Neural progenitor cell (in vitro differentiated cells): ENCODE data around the gene CIB1. TPM values are rescaled to one million over a fixed set of nuclear protein-coding genes. Genes with fewer than 3 reads are reported as not detected.

ENCODE experiments used
- DNase-seq: peaks from one replicate; pipeline ENCODE4 v3.0.0-alpha.2; 2016; ENCODE audit warnings: low spot score
- H2AFZ ChIP-seq: fragments of 200-600 bp; sonication (generic); replicated peaks from 2 replicates; pipeline ENCODE4 v1.6.1; 2016; ENCODE audit warnings: antibody characterized with exemption
- H3F3A ChIP-seq: fragments of 200-600 bp; sonication (generic); 2 replicates; pipeline ENCODE4 v1.6.1; 2016; ENCODE audit warnings: antibody characterized with exemption, low read depth
- H3K27ac ChIP-seq: fragments of 200-600 bp; sonication (generic); 2 replicates; pipeline ENCODE4 v1.5.1; 2016; ENCODE audit warnings: mild to moderate bottlenecking
- H3K27me3 ChIP-seq: fragments of 200-600 bp; sonication (generic); 2 replicates; pipeline ENCODE4 v1.6.1; 2016; ENCODE audit warnings: mild to moderate bottlenecking, moderate library complexity
- H3K36me3 ChIP-seq: fragments of 200-600 bp; sonication (generic); 2 replicates; pipeline ENCODE4 v1.5.1; 2016
- H3K4me1 ChIP-seq: fragments of 200-600 bp; sonication (generic); 2 replicates; pipeline ENCODE4 v1.6.1; 2016; ENCODE audit warnings: mixed run types
- H3K4me2 ChIP-seq: fragments of 200-600 bp; sonication (generic); 2 replicates; pipeline ENCODE4 v1.6.1; 2016
- H3K4me3 ChIP-seq: fragments of 200-600 bp; sonication (generic); 2 replicates; pipeline ENCODE4 v1.5.1; 2016
- H3K79me2 ChIP-seq: fragments of 200-600 bp; sonication (generic); 2 replicates; pipeline ENCODE4 v1.6.1; 2016; ENCODE audit warnings: low read depth
- H3K9ac ChIP-seq: fragments of 200-600 bp; sonication (generic); 2 replicates; pipeline ENCODE4 v1.6.1; 2016
- H3K9me3 ChIP-seq: fragments of 200-600 bp; sonication (generic); 2 replicates; pipeline ENCODE4 v1.5.1; 2016; ENCODE audit warnings: low read depth
- H4K20me1 ChIP-seq: fragments of 200-600 bp; sonication (generic); 2 replicates; pipeline ENCODE4 v1.6.1; 2016; ENCODE audit warnings: low read depth
- H3K27ac Mint-ChIP-seq: 3 replicates; pipeline ENCODE4 v1.8.0; 2021; ENCODE audit warnings: mixed read lengths
- H3K27me3 Mint-ChIP-seq: 2 replicates; pipeline ENCODE4 v1.8.0; 2022; ENCODE audit warnings: low read depth, mild to moderate bottlenecking, inconsistent platforms, moderate library complexity, mixed read lengths; ENCODE audit not compliant: insufficient read depth
- H3K36me3 Mint-ChIP-seq: 3 replicates; pipeline ENCODE4 v1.8.0; 2021; ENCODE audit warnings: mixed read lengths
- H3K4me1 Mint-ChIP-seq: 3 replicates; pipeline ENCODE4 v1.8.0; 2021; ENCODE audit warnings: mixed read lengths
- H3K4me3 Mint-ChIP-seq: 3 replicates; pipeline ENCODE4 v1.8.0; 2021; ENCODE audit warnings: mild to moderate bottlenecking, moderate library complexity, mixed read lengths
- H3K9me3 Mint-ChIP-seq: 3 replicates; pipeline ENCODE4 v1.8.0; 2020; ENCODE audit warnings: mixed read lengths
- CTCF ChIP-seq: fragments of 200-600 bp; sonication (generic); IDR thresholded peaks from 2 replicates; pipeline ENCODE4 v1.5.1; 2017; ENCODE audit warnings: antibody characterized with exemption, mild to moderate bottlenecking
- EZH2 ChIP-seq: fragments of 200-600 bp; sonication (generic); IDR thresholded peaks from 2 replicates; pipeline ENCODE4 v1.6.1; 2017; ENCODE audit warnings: antibody characterized with exemption, mild to moderate bottlenecking, moderate library complexity
- EZH2phosphoT487 ChIP-seq: fragments of 200-600 bp; sonication (generic); IDR thresholded peaks from 2 replicates; pipeline ENCODE4 v1.6.1; 2017; ENCODE audit warnings: antibody characterized with exemption
- total RNA-seq: library from RNA; depleted of rRNA; stranded (reverse); fragments of >200 nt; gene quantifications from 2 replicates; pipeline ENCODE4 v1.2.3, GENCODE V29; 2015; ENCODE audit warnings: low replicate concordance

Gene CIB1
- total RNA-seq, 1 donor from 2014 or later = 5.2 TPM

- TF ChIP-seq EZH2phosphoT487 (no peak), CTCF (no peak), EZH2 (no peak)
- H3F3A ChIP-seq = peaks cover 6% of the 10 kb centered on the region
- Mint-ChIP-seq H3K4me3 (no peak overlapping the region), H3K9me3 (no peaks in the 10 kb centered on the region), H3K27me3 (peaks cover 3% of the 10 kb centered on the region), H3K4me1 (peaks cover 16% of the 10 kb centered on the region), H3K36me3 (peaks cover 12% of the 10 kb centered on the region), H3K27ac (no peak overlapping the region)
- no peak overlapping the region for H3K27ac ChIP-seq
- H4K20me1 ChIP-seq = peaks cover 7% of the 10 kb centered on the region
- no peak overlapping the region for H3K9ac ChIP-seq
- no peaks in the 10 kb centered on the region for H3K9me3 ChIP-seq
- no peaks in the 10 kb centered on the region for H3K36me3 ChIP-seq
- no peak overlapping the region for H3K4me2 ChIP-seq
- H3K4me1 ChIP-seq = no peaks in the 10 kb centered on the region
- no peaks in the 10 kb centered on the region for H3K79me2 ChIP-seq
- H3K4me3 ChIP-seq = no peak overlapping the region
- H2AFZ ChIP-seq = no peak overlapping the region
- peaks cover 11% of the 10 kb centered on the region for H3K27me3 ChIP-seq
- DNase-seq = no peak
Observed at GRCh38 chr15:90230071-90230494, 3.7 kb downstream of the CIB1 start.

- Histone ChIP-seq H4K20me1 (peaks cover 7% of the 10 kb centered on the region), H3K36me3 (no peaks in the 10 kb centered on the region), H3K27me3 (peaks cover 11% of the 10 kb centered on the region), H2AFZ (no peak overlapping the region), H3K79me2 (no peaks in the 10 kb centered on the region), H3K27ac (no peak overlapping the region), H3K9me3 (no peaks in the 10 kb centered on the region), H3K4me1 (no peaks in the 10 kb centered on the region), H3K9ac (no peak overlapping the region), H3F3A (peaks cover 6% of the 10 kb centered on the region), H3K4me2 (no peak overlapping the region), H3K4me3 (no peak overlapping the region)
- peaks cover 8% of the 10 kb centered on the region for H3K4me1 Mint-ChIP-seq
- no peak overlapping the region for H3K27ac Mint-ChIP-seq
- peaks cover 3% of the 10 kb centered on the region for H3K27me3 Mint-ChIP-seq
- H3K9me3 Mint-ChIP-seq = no peaks in the 10 kb centered on the region
- H3K36me3 Mint-ChIP-seq = peaks cover 16% of the 10 kb centered on the region
- no peak overlapping the region for H3K4me3 Mint-ChIP-seq
- no peak for TF ChIP-seq EZH2phosphoT487
- no peak for TF ChIP-seq CTCF
- DNase-seq = no peak
Observed at GRCh38 chr15:90228960-90229359, 4.8 kb downstream of the CIB1 start.

GRCh38 chr15:90227816-90228772 lies 5.6 kb downstream of the CIB1 start:
- Mint-ChIP-seq H3K27me3 (peaks cover 3% of the 10 kb centered on the region), H3K9me3 (no peaks in the 10 kb centered on the region), H3K27ac (no peak overlapping the region), H3K4me1 (peaks cover 7% of the 10 kb centered on the region), H3K36me3 (peaks cover 16% of the 10 kb centered on the region), H3K4me3 (no peak overlapping the region)
- H3K9me3 ChIP-seq = no peaks in the 10 kb centered on the region
- peaks cover 10% of the 10 kb centered on the region for H3K27me3 ChIP-seq
- H3K36me3 ChIP-seq = no peaks in the 10 kb centered on the region
- no peak overlapping the region for H3K9ac ChIP-seq
- peaks cover 3% of the 10 kb centered on the region for H4K20me1 ChIP-seq
- no peaks in the 10 kb centered on the region for H3K79me2 ChIP-seq
- no peak overlapping the region for H3K27ac ChIP-seq
- no peaks in the 10 kb centered on the region for H3F3A ChIP-seq
- H3K4me1 ChIP-seq = no peaks in the 10 kb centered on the region
- no peak overlapping the region for H3K4me2 ChIP-seq
- no peak overlapping the region for H3K4me3 ChIP-seq
- DNase-seq = no peak
- H2AFZ ChIP-seq = no peak overlapping the region
- TF ChIP-seq EZH2phosphoT487 = no peak
- TF ChIP-seq CTCF = no peak
- no peak for TF ChIP-seq EZH2
